CD4-positive, CD25-positive, alpha-beta regulatory T cell (primary cell): Measurements from ENCODE around the gene THAP12. TPM values are rescaled to one million over a fixed set of nuclear protein-coding genes. Genes with fewer than 3 reads are reported as not detected.

Experiments
- ATAC-seq, 2 donors: fragments of 150-1000 bp; cut with Tn5 transposase; one replicate each; pipeline ENCODE4 v1.10.0; 2021; ENCODE audit warnings: low read depth in 2 of 2, moderate number of reproducible peaks in 2 of 2, moderate library complexity in 1 of 2
- DNase-seq, 3 donors: peaks; one replicate each; pipeline versions ENCODE4 v3.0.0 to v3.0.0-alpha.2; 2012 to 2022; ENCODE audit warnings: mixed read lengths in 1 of 3
- H3K27ac ChIP-seq: one replicate; pipeline ENCODE4 v1.7.0; 2013; ENCODE audit warnings: mild to moderate bottlenecking, low read length; ENCODE audit not compliant: insufficient read depth, poor library complexity, severe bottlenecking
- H3K27me3 ChIP-seq: one replicate; pipeline ENCODE4 v1.7.0; 2013; ENCODE audit warnings: low read length; ENCODE audit not compliant: control insufficient read depth, insufficient read depth
- H3K36me3 ChIP-seq: one replicate; pipeline ENCODE4 v1.7.0; 2013; ENCODE audit warnings: mild to moderate bottlenecking, low read length, moderate library complexity; ENCODE audit not compliant: control insufficient read depth, insufficient read depth
- H3K4me1 ChIP-seq: 2 replicates; pipeline ENCODE4 v1.7.0; 2013; ENCODE audit warnings: mild to moderate bottlenecking, low read length; ENCODE audit not compliant: insufficient read depth, control insufficient read depth, poor library complexity, severe bottlenecking
- H3K4me3 ChIP-seq: one replicate; pipeline ENCODE4 v1.7.0; 2013; ENCODE audit warnings: low read depth, mild to moderate bottlenecking, low read length, moderate library complexity
- H3K9me3 ChIP-seq, 2 experiments: 1 replicate in 1 of 2; 2 replicates in 1 of 2; pipeline ENCODE4 v1.7.0; 2013; ENCODE audit warnings: low read length in 2 of 2, mild to moderate bottlenecking in 1 of 2, moderate library complexity in 1 of 2; ENCODE audit not compliant: control insufficient read depth in 2 of 2
- H3K27ac Mint-ChIP-seq, 3 donors: one replicate each; pipeline ENCODE4 v1.8.0; 2020 to 2022; ENCODE audit warnings: mild to moderate bottlenecking in 3 of 3, mixed read lengths in 3 of 3, moderate library complexity in 2 of 3
- H3K27me3 Mint-ChIP-seq: one replicate; pipeline ENCODE4 v1.8.0; 2022; ENCODE audit warnings: mild to moderate bottlenecking, mixed read lengths
- H3K36me3 Mint-ChIP-seq: one replicate; pipeline ENCODE4 v1.8.0; 2020; ENCODE audit warnings: mixed read lengths
- H3K4me1 Mint-ChIP-seq, 4 donors: one replicate each; pipeline ENCODE4 v1.8.0; 2020 to 2022; ENCODE audit warnings: mixed read lengths in 4 of 4, mild to moderate bottlenecking in 1 of 4
- H3K4me3 Mint-ChIP-seq, 4 donors: one replicate each; pipeline ENCODE4 v1.8.0; 2020 to 2022; ENCODE audit warnings: mild to moderate bottlenecking in 4 of 4, mixed read lengths in 4 of 4, moderate library complexity in 3 of 4
- H3K9me3 Mint-ChIP-seq, 7 donors: one replicate each; pipeline ENCODE4 v1.8.0; 2020 to 2022; ENCODE audit warnings: mixed read lengths in 7 of 7, mild to moderate bottlenecking in 3 of 7, moderate library complexity in 2 of 7
- polyA plus RNA-seq, 4 donors: library from polyadenylated mRNA; unstranded; fragments of 300-500 nt; fragmentation: Illumina TruSeq; gene quantifications; one replicate each; pipeline ENCODE4 v1.2.3, GENCODE V29; 2021
- total RNA-seq: library from RNA; stranded (reverse); gene quantifications from one replicate; pipeline ENCODE4 v1.2.3, GENCODE V29; 2022

THAP12 gene
- total and polyA plus RNA-seq, 5 donors from 2014 or later: 51.2 to 71.0 (median 65.0) TPM

- no peaks in the 10 kb centered on the region for H3K27me3 ChIP-seq
- no peak for DNase-seq
- Mint-ChIP-seq H3K36me3 (no peaks in the 10 kb centered on the region), H3K4me1 (peaks cover 44 to 77% (median 67%) of the 10 kb centered on the region in 4 donors), H3K27ac (peak overlapping the region in 2 of 3 donors; percentile 10 to 17), H3K9me3 (no peaks in the 10 kb centered on the region), H3K27me3 (no peaks in the 10 kb centered on the region), H3K4me3 (peak overlapping the region in 3 of 4 donors; percentile 10 to 69 (median 48))
- ATAC-seq: no peak
- H3K36me3 ChIP-seq: no peaks in the 10 kb centered on the region
- H3K9me3 ChIP-seq: no peaks in the 10 kb centered on the region
- peak overlapping the region; percentile 28 for H3K4me3 ChIP-seq
- H3K27ac ChIP-seq: peak overlapping the region; percentile 25
- H3K4me1 ChIP-seq: peaks cover 48% of the 10 kb centered on the region
Measured at GRCh38 chr11:76376746-76377558, 4.0 kb downstream of the THAP12 start.

GRCh38 chr11:76371170-76371569 is 9.8 kb downstream of the THAP12 start:
- Mint-ChIP-seq H3K9me3 (no peaks in the 10 kb centered on the region), H3K36me3 (no peaks in the 10 kb centered on the region), H3K27me3 (no peaks in the 10 kb centered on the region), H3K4me3 (peak overlapping the region in 3 of 4 donors; percentile 1 to 33 (median 2)), H3K27ac (peak overlapping the region in 1 of 3 donors; percentile 13), H3K4me1 (peaks cover 44 to 68% (median 61%) of the 10 kb centered on the region in 4 donors)
- Histone ChIP-seq H3K36me3 (no peaks in the 10 kb centered on the region), H3K27ac (no peak overlapping the region), H3K4me3 (no peak overlapping the region), H3K4me1 (peaks cover 22% of the 10 kb centered on the region), H3K9me3 (no peaks in the 10 kb centered on the region), H3K27me3 (no peaks in the 10 kb centered on the region)
- ATAC-seq (peak; percentile 66 to 70), DNase-seq (peak in 1 of 3 donors; percentile 26)

GRCh38 chr11:76369406-76369805 is 11.5 kb downstream of the THAP12 start:
- H3K9me3 ChIP-seq: no peaks in the 10 kb centered on the region
- H3K36me3 ChIP-seq: peaks cover 11% of the 10 kb centered on the region
- peaks cover 15% of the 10 kb centered on the region for H3K4me1 ChIP-seq
- no peak overlapping the region for H3K27ac ChIP-seq
- Mint-ChIP-seq H3K36me3 (peaks cover 1% of the 10 kb centered on the region), H3K27ac (no peak overlapping the region), H3K9me3 (no peaks in the 10 kb centered on the region), H3K27me3 (no peaks in the 10 kb centered on the region), H3K4me1 (peaks cover 48 to 62% (median 55%) of the 10 kb centered on the region in 4 donors), H3K4me3 (no peak overlapping the region)
- ATAC-seq: no peak
- no peak overlapping the region for H3K4me3 ChIP-seq
- H3K27me3 ChIP-seq: no peaks in the 10 kb centered on the region
- no peak for DNase-seq

GRCh38 chr11:76368490-76368889 is 12.4 kb downstream of the THAP12 start:
- no peaks in the 10 kb centered on the region for H3K9me3 Mint-ChIP-seq
- H3K4me3 Mint-ChIP-seq: no peak overlapping the region
- H3K27ac Mint-ChIP-seq: peak overlapping the region in 2 of 3 donors; percentile 22 to 24
- H3K27ac ChIP-seq: no peak overlapping the region
- peaks cover 20% of the 10 kb centered on the region for H3K36me3 ChIP-seq
- no peak for ATAC-seq
- H3K4me3 ChIP-seq: no peak overlapping the region
- DNase-seq: no peak
- H3K27me3 Mint-ChIP-seq: no peaks in the 10 kb centered on the region
- H3K36me3 Mint-ChIP-seq: peaks cover 7% of the 10 kb centered on the region
- H3K4me1 ChIP-seq: peaks cover 15% of the 10 kb centered on the region
- H3K9me3 ChIP-seq: no peaks in the 10 kb centered on the region
- H3K4me1 Mint-ChIP-seq: peaks cover 44 to 55% (median 51%) of the 10 kb centered on the region in 4 donors
- H3K27me3 ChIP-seq: no peaks in the 10 kb centered on the region

GRCh38 chr11:76365038-76365679 is 15.8 kb downstream of the THAP12 start:
- Histone ChIP-seq H3K36me3 (peaks cover 29% of the 10 kb centered on the region), H3K27me3 (no peaks in the 10 kb centered on the region), H3K27ac (no peak overlapping the region), H3K4me3 (no peak overlapping the region), H3K4me1 (peaks cover 4% of the 10 kb centered on the region), H3K9me3 (no peaks in the 10 kb centered on the region)
- Mint-ChIP-seq H3K27me3 (no peaks in the 10 kb centered on the region), H3K36me3 (peaks cover 18% of the 10 kb centered on the region), H3K9me3 (no peaks in the 10 kb centered on the region), H3K27ac (peak overlapping the region in 1 of 3 donors; percentile 48), H3K4me1 (peaks cover 43 to 58% (median 49%) of the 10 kb centered on the region in 4 donors), H3K4me3 (no peak overlapping the region)
- DNase-seq (no peak), ATAC-seq (no peak)

- Histone ChIP-seq H3K27ac (no peak overlapping the region), H3K36me3 (peaks cover 39% of the 10 kb centered on the region), H3K4me1 (no peaks in the 10 kb centered on the region), H3K27me3 (no peaks in the 10 kb centered on the region), H3K9me3 (no peaks in the 10 kb centered on the region), H3K4me3 (no peak overlapping the region)
- DNase-seq (no peak), ATAC-seq (no peak)
- Mint-ChIP-seq H3K4me3 (no peak overlapping the region), H3K27me3 (no peaks in the 10 kb centered on the region), H3K27ac (no peak overlapping the region), H3K9me3 (no peaks in the 10 kb centered on the region), H3K4me1 (peaks cover 28 to 38% (median 31%) of the 10 kb centered on the region in 4 donors), H3K36me3 (peaks cover 36% of the 10 kb centered on the region)
Measured at GRCh38 chr11:76362716-76363115, 18.2 kb downstream of the THAP12 start.

- Mint-ChIP-seq H3K27me3 (no peaks in the 10 kb centered on the region), H3K4me1 (peaks cover 24 to 37% (median 29%) of the 10 kb centered on the region in 4 donors), H3K27ac (peak overlapping the region in 1 of 3 donors; percentile 30), H3K9me3 (no peaks in the 10 kb centered on the region), H3K4me3 (no peak overlapping the region), H3K36me3 (peaks cover 43% of the 10 kb centered on the region)
- no peak overlapping the region for H3K27ac ChIP-seq
- ATAC-seq (no peak), DNase-seq (no peak)
- no peak overlapping the region for H3K4me3 ChIP-seq
- H3K9me3 ChIP-seq: no peaks in the 10 kb centered on the region
- no peaks in the 10 kb centered on the region for H3K27me3 ChIP-seq
- H3K36me3 ChIP-seq: peaks cover 43% of the 10 kb centered on the region
- no peaks in the 10 kb centered on the region for H3K4me1 ChIP-seq
Measured at GRCh38 chr11:76361776-76362175, 19.2 kb downstream of the THAP12 start.
